ENCODE data around the gene SARDH.
"Not testable (repeated sequence)": the region's sequence is repeated elsewhere in the genome, so short reads cannot be mapped to it uniquely, and the experiment has no call there.

SARDH gene

DNA sequence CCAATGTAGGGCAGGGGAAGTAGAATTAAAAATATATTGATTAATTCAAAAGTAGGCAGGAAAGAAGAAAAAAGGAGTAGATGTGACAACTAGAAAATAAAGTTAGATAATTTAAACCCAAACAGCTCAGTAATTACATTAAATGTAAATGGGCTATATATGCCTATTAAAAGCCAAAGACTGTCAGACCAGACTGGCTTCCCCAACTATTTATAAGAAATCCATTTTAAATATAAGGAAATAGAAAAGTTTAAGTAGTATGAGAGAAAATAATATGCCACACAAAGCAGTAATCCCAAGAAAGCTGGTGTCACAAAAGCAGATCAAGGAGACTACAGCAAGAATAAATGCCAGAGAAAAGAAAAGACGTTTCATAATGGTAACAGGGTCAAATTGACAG is 28.9 kb upstream of the SARDH start:
- H3K4me1 ChIP-seq (ENCODE audit: insufficient read depth, low read length), result no peaks in the 10 kb centered on the region
- DNase-seq (no peak), ATAC-seq (ENCODE audit: insufficient read depth, low read depth) (no peak)
- no peak overlapping the region for H3K4me3 ChIP-seq (ENCODE audit: low read depth in 1 of 2, low read length in 2 of 2)
- no peak overlapping the region for H2AFZ ChIP-seq (ENCODE audit: low read depth, low read length)
- H3K27ac ChIP-seq (ENCODE audit: low read length), result no peak overlapping the region
- H3K9me3 ChIP-seq (ENCODE audit: insufficient read depth, low read length, severe bottlenecking), result no peaks in the 10 kb centered on the region
- H4K20me1 ChIP-seq (ENCODE audit: insufficient read depth, low read length), result no peaks in the 10 kb centered on the region
- H3K4me2 ChIP-seq (ENCODE audit: insufficient read depth, low read length), result no peak overlapping the region
- H3K79me2 ChIP-seq (ENCODE audit: insufficient read depth, low read length), result no peaks in the 10 kb centered on the region
- H3K27me3 ChIP-seq (ENCODE audit: insufficient read depth, low read length, poor library complexity), result no peaks in the 10 kb centered on the region
- TF ChIP-seq, protein P1, sequence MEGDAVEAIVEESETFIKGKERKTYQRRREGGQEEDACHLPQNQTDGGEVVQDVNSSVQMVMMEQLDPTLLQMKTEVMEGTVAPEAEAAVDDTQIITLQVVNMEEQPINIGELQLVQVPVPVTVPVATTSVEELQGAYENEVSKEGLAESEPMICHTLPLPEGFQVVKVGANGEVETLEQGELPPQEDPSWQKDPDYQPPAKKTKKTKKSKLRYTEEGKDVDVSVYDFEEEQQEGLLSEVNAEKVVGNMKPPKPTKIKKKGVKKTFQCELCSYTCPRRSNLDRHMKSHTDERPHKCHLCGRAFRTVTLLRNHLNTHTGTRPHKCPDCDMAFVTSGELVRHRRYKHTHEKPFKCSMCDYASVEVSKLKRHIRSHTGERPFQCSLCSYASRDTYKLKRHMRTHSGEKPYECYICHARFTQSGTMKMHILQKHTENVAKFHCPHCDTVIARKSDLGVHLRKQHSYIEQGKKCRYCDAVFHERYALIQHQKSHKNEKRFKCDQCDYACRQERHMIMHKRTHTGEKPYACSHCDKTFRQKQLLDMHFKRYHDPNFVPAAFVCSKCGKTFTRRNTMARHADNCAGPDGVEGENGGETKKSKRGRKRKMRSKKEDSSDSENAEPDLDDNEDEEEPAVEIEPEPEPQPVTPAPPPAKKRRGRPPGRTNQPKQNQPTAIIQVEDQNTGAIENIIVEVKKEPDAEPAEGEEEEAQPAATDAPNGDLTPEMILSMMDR (IDR thresholded peaks at IDR 0.05; ENCODE audit: borderline replicate concordance, extremely low read depth, low read length, poor library complexity, severe bottlenecking), result no peak
- no peak for TF ChIP-seq EZH2 (IDR thresholded peaks at IDR 0.05; ENCODE audit: borderline replicate concordance, low read depth, low read length, severe bottlenecking)
- H3K36me3 ChIP-seq (ENCODE audit: insufficient read depth, low read length), result no peaks in the 10 kb centered on the region
- H3K9ac ChIP-seq (ENCODE audit: low read depth, low read length), result no peak overlapping the region

DNA sequence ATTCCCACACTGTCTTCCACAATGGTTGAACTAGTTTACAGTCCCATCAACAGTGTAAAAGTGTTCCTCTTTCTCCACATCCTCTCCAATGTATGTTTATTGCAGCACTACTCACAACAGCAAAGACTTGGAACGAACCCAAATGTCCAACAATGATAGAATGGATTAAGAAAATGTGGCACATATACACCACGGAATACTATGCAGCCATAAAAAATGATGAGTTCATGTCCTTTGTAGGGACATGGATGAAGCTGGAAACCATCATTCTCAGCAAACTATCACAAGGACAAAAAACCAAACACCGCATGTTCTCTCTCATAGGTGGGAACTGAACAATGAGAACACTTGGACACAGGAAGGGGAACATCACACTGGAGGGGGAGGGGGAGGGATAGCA is 28.1 kb upstream of the SARDH start:
- H2AFZ ChIP-seq (ENCODE audit: low read depth, low read length); H3K4me2 ChIP-seq (ENCODE audit: insufficient read depth, low read length); H3K27me3 ChIP-seq (ENCODE audit: insufficient read depth, low read length, poor library complexity); ATAC-seq (ENCODE audit: insufficient read depth, low read depth); H3K4me1 ChIP-seq (ENCODE audit: insufficient read depth, low read length); DNase-seq; H3K9me3 ChIP-seq (ENCODE audit: insufficient read depth, low read length, severe bottlenecking); H3K9ac ChIP-seq (ENCODE audit: low read depth, low read length); H3K4me3 ChIP-seq (ENCODE audit: low read depth in 1 of 2, low read length in 2 of 2); H3K27ac ChIP-seq (ENCODE audit: low read length); H3K36me3 ChIP-seq (ENCODE audit: insufficient read depth, low read length); H4K20me1 ChIP-seq (ENCODE audit: insufficient read depth, low read length); H3K79me2 ChIP-seq (ENCODE audit: insufficient read depth, low read length): not testable (repeated sequence)

DNA sequence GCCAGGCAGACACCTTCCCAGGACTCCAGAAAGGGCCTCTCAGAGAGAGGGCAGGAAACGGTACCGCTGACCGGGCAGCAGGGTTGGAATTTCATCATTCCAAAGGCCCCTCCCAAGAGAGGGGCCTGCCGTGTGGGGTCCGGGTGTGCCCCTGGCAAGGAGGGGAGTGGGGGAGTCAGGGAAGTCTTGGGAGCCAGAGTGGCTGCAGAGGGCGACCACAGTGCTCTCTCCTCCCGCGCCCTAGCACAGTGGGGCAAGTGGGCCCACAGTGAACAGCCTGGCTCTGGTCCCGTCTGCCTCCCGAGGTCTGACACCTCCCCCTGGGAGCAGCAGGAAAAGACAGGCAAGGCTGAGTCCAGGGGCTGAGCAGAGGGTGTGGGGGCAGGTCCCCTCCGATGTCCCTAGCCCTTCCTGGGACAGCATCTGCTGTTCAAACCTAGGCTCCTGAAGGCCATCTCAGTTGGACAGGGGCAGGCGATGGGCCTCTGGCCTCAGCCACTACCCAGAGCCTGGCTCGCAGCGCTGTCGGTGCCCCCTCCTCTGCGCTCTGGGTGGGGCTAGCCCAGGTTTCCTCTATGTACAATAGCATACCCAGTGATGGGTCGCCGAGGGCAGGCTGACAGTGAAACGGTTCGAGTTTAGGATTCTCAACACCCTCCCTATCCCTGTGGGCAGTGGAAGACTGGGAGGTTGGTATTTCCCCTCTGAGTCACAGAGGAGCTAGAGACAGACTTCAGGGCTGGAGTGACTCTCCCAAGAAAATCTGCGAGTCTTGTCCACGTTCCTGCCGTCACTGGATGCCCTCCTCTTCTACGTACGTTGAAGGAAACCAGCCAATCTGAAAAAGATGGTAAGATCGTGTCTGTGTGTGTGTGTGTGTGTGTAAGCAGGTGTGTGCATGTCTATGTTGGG is 25.4 kb upstream of the SARDH start:
- Histone ChIP-seq H3K4me1 (ENCODE audit: insufficient read depth, low read length) (no peaks in the 10 kb centered on the region), H2AFZ (ENCODE audit: low read depth, low read length) (no peak overlapping the region), H4K20me1 (ENCODE audit: insufficient read depth, low read length) (no peaks in the 10 kb centered on the region), H3K36me3 (ENCODE audit: insufficient read depth, low read length) (no peaks in the 10 kb centered on the region), H3K27me3 (ENCODE audit: insufficient read depth, low read length, poor library complexity) (no peaks in the 10 kb centered on the region), H3K79me2 (ENCODE audit: insufficient read depth, low read length) (no peaks in the 10 kb centered on the region), H3K9me3 (ENCODE audit: insufficient read depth, low read length, severe bottlenecking) (no peaks in the 10 kb centered on the region), H3K9ac (ENCODE audit: low read depth, low read length) (no peak overlapping the region), H3K4me2 (ENCODE audit: insufficient read depth, low read length) (no peak overlapping the region), H3K4me3 (ENCODE audit: low read depth in 1 of 2, low read length in 2 of 2) (no peak overlapping the region), H3K27ac (ENCODE audit: low read length) (no peak overlapping the region)
- no peak for TF ChIP-seq EZH2 (IDR thresholded peaks at IDR 0.05; ENCODE audit: borderline replicate concordance, low read depth, low read length, severe bottlenecking)
- TF ChIP-seq, protein P1 (IDR thresholded peaks at IDR 0.05; ENCODE audit: borderline replicate concordance, extremely low read depth, low read length, poor library complexity, severe bottlenecking), result no peak
- DNase-seq (no peak), ATAC-seq (ENCODE audit: insufficient read depth, low read depth) (no peak)

DNA sequence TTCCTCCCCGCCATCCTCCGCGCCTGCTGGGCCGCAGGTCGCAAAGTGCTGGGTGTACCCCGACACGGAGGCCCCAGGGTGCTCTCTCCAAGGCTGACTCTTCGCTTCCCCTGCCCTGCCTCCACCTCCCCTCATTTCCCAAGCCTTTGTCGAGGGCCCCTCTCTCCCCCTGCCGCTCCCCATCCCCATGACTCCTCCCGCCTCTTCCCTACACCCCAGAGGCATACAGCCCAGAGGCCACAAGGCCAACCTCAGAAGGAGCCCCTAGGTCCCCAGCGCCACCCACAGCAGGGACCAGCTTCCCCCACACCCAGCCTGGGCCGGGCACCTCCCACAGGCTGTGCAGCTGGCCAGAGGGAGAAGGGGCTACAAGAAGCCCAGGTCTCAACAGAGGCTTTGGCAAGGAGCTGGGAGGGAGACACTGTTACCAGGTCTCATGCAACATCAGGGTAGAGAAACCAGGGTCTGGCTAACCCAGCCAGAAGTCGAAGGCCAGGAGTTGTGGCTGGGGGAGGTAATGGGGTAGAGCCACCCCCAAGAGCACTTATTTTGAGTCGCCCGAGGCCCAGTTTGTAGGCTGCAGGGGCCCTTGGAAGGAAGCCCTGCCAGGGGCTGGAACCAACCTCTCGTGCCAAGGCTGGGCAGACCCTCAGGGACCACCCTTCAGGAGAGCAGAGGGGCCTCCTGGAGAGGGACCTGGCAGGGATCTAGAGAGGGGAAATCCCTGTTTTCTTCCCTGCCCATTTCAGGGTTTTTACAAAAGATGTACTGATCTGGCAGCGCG is 24.5 kb upstream of the SARDH start:
- ATAC-seq (ENCODE audit: insufficient read depth, low read depth), result no peak
- Histone ChIP-seq H3K79me2 (ENCODE audit: insufficient read depth, low read length) (no peaks in the 10 kb centered on the region), H3K4me2 (ENCODE audit: insufficient read depth, low read length) (no peak overlapping the region), H3K27ac (ENCODE audit: low read length) (no peak overlapping the region), H4K20me1 (ENCODE audit: insufficient read depth, low read length) (no peaks in the 10 kb centered on the region), H2AFZ (ENCODE audit: low read depth, low read length) (no peak overlapping the region), H3K36me3 (ENCODE audit: insufficient read depth, low read length) (no peaks in the 10 kb centered on the region), H3K4me1 (ENCODE audit: insufficient read depth, low read length) (no peaks in the 10 kb centered on the region), H3K4me3 (ENCODE audit: low read depth in 1 of 2, low read length in 2 of 2) (no peak overlapping the region), H3K9me3 (ENCODE audit: insufficient read depth, low read length, severe bottlenecking) (no peaks in the 10 kb centered on the region), H3K27me3 (ENCODE audit: insufficient read depth, low read length, poor library complexity) (no peaks in the 10 kb centered on the region), H3K9ac (ENCODE audit: low read depth, low read length) (no peak overlapping the region)
- no peak for DNase-seq
- TF ChIP-seq, protein P1 (IDR thresholded peaks at IDR 0.05; ENCODE audit: borderline replicate concordance, extremely low read depth, low read length, poor library complexity, severe bottlenecking), result no peak
- TF ChIP-seq EZH2 (IDR thresholded peaks at IDR 0.05; ENCODE audit: borderline replicate concordance, low read depth, low read length, severe bottlenecking), result no peak
